OCI-M1 (cell line): ENCODE results near the gene FOXC1.
A peak's percentile ranks its signal among the peaks of the same experiment; 100 is the strongest.

Experiments
- DNase-seq: peaks from one replicate; lab custom pipeline; 2025; lab: John Stamatoyannopoulos, UW

The FOXC1 gene

GRCh38 chr6:1584996-1585668 lies 24.6 kb upstream of the FOXC1 start:
- DNase-seq: no peak

DNA sequence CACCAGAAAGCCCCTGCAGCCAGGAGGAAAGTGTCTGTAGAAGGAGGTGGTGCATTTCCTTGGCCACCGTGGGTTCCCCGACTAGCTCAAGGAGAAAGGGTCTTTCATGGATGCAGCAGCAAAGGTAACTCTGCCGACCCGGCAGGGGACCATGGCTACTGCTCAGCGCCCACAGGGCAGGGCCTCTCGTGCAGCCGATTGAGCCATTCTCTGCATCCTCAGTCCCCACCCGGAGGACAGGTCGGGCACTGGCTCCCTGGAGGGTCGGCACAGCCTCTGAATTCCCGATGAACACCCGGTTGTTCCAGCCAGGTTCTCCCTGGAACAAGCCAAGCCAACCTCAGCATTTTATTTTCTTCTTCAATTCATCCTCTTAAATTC lies 24.1 kb upstream of the FOXC1 start:
- no peak for DNase-seq

- DNase-seq: no peak
Measured at GRCh38 chr6:1586256-1586655, 23.5 kb upstream of the FOXC1 start.

DNA sequence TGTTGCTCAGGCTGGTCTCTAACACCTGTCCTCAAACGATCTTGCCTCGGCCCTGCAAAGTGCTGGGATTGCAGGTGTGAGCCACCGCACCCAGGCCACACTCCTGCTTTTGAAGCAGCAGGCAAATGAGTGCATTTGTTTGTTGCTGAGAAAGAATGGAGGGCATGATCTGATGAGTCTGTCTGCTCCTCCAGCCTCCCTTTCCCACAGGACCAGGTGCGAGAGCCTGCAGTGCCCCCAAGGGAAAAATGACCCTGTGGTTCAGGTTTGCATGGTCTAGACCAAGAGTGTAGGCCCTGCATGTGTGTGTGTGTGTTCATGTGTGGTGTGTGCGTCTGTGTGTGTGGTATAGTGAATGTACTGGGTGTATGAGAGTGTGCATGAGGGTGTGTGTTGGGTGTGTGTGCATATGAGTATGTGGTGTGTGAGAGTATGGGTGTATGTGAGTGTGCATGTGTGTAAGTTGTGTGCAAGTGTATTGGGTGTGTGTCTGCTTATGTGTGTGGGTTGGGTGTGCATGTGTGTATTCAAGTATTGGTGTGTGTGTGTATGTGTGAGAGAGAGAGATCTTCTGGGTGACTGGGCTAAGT lies 22.8 kb upstream of the FOXC1 start:
- DNase-seq: no peak

- no peak for DNase-seq
Measured at GRCh38 chr6:1587546-1587945, 22.2 kb upstream of the FOXC1 start.

DNA sequence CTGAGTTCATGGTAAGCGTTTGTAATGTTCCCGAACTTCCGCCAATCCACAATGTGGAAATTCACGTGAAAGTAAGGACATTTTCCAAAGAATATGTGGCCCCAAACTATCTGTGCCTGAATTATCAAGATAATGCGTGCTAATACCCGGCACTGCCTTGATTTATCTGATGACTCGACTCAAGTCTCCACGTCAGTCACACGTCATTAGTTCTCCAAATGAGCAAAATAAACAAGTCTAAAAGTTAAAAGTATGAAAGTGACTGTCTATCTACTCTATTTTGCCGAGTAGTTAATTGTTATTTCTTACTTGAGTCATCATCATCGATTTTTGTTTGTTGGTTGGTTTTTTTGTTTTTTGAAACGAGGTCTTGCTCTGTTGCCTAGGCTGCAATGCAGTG lies 21.7 kb upstream of the FOXC1 start:
- no peak for DNase-seq

DNA sequence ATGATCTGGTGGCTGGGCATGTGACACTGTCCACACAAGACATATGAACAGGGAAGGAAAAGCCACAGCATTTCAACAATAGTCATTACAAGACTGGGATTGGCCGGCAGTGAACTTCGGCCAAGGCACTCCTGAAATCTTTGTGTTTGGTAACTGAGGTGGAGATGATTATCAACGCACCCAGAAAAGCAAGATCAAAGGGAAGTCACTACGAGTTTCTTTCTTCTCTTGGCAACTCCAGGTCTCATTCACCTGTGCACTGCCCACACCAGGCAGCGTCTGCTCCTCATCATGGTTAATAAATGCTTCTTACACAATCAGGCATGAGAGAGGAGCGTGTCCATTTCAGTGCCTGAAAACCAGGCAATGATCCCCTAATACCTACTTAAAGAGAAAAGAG lies 20.5 kb upstream of the FOXC1 start:
- no peak for DNase-seq

DNA sequence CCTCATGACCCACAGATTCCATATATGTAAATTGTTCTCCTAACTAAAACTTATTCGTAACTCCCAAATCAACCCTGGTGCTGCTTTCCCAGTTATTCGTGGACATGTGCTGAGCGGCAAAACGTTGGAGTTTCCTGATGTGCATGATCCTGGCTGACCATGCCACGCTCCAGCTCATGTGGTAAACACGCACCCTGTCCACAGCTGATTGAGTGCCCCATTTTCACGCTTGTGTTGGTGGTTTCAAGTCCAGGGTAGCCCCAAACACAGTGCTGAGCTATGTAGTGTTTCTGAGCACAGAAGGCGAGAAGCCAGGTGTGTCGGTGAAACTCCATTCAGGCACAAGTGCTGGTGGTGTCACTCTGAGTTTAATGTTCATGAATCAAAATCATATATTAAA lies 19.1 kb upstream of the FOXC1 start:
- no peak for DNase-seq

DNA sequence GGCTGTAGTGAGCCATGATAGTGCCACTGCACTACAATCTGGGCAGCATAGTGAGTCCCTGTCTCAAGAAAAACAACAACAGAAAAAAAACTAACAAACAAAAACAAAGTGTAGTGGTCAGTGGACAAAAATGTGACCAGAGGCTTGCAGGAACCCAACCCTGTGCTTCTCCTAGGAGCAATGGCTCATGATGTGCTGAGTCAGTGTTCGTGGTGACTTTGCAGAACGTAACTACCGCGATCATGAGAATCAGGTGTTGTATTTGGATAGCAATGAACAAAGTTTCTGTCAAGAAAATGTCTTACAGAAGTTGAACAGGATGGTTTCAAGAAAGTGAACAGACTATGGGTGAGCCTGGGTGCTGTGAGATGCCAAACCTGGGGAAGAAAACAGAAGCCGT lies 18.5 kb upstream of the FOXC1 start:
- DNase-seq: no peak

DNA sequence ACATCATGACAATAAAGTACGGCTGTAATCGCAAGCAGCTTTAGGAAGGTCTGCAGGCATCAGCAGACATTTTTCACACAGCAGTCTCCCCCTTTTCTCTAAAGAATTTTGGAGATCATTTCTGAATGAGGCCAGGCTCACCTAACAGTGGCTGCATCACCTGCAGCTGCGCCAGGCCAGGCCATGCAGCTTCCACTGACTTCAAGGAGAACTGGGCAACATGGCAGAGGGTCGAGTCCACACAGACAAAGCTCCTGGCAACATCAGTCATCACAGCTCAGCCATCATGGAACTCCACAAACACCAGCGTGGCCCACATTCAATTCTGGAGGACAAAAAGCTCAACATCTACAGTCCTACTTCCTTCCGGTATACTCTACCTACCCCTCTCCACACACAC lies 17.8 kb upstream of the FOXC1 start:
- DNase-seq: no peak

GRCh38 chr6:1592852-1593251 lies 16.9 kb upstream of the FOXC1 start:
- no peak for DNase-seq

DNA sequence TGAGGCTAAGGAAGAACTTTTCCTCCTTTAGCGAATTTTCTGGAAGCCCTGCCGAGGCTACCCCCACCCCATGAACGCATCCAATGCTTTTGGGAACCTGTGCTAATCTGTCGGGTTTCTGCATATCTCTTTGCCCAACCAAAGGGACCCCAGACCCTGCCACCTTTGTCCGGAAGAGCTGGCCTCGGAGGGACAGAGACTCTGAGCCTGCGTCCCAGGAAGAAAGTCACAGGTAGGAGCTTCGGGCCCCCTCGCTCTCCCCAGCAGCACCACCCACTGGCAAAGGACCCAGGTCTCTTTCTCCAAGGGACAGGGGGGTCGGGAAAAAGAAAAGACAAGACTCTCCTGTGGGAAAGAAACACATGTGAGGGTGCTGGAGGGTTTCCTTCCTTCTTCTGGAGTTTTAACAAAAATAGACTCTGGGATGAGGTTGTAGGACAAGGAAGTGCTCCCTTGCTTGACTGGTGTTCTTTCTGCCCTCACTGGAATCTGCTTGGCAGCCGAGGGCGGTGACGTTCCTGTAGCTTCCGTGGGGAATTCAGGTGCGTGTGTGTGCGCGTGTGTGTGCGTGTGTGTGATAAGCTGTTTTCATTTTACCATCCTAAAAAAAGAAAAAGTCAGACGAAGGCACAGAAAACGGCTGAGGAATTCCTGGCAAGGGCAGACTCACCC lies 16.3 kb upstream of the FOXC1 start:
- no peak for DNase-seq

GRCh38 chr6:1593958-1594314 lies 15.8 kb upstream of the FOXC1 start:
- DNase-seq: no peak

- no peak for DNase-seq
Measured at GRCh38 chr6:1594445-1595200, 15.1 kb upstream of the FOXC1 start.

DNA sequence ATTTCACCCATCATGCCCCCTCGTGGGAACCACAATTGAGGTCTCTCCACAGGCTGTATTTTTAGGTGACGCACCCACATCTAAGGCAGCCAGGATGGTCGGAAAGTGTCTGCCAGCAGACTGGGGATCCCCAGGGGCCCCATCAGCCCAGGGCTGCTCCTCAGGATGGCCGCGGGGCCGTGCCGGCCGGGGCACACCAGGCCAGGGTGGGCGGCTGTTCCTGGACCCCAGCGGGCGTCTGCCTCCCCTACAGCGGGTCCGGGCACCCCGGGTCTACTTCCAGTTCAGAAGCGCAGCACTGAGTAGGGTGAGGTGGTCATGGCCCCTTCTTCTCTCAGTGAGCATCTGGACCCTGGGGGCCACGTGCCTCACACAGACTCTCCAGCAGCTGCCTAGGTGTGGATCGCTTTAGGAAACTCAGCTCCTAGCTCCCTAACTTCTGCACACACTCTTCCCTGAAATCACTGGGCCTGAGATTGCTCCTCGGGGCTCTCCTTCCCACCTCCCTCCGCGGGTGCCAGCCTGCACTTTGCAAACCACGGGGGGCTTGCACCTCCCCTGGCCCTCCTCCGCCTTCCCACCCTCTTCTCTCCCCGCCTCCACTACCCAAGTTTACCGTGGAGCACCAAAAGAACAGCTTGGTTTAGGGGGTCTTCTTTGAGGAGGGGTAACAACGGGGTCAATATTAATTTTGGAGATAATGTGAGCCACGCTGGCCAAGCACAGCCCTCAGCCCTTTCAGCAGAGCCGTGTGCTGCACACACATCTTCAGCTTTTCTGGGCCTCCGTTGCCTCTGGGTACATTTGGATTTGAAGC lies 14.2 kb upstream of the FOXC1 start:
- DNase-seq: no peak

DNA sequence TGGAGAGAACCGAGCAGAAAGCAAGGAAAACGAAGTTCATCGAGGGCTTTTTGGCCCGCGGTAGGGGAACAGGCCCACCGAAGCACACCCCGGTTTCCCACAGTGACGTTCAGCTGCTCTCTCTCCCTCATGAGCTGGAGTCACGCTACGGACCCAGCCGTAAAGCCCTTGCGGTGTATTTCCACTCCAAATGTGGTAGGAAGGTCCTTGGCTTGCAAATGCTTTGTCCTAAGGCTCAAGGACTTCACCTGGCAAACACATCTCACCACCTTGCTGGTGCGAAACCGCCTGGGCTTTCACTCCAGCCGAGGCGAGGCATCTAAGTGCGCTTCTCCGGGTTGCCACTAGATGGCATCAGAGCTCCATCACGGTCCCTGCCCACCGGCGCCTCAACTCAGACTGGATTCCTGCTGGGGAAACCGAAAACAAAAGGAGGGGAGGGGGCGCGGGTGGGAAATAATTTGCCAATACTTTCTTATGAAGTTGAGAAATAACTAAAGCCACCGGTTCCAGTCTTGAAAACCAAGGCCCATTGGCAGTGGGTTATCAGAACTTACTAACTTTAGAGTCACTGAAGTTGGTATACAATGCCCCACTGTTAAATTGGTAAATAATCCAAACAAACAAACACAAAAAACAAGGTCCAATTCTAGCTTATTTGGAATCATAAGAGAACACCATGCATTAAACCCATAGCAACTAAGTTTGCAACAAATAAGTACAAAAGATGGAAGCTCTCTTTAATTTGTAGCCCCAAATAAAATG lies 13.4 kb upstream of the FOXC1 start:
- peak; percentile 83 for DNase-seq

- no peak for DNase-seq
Measured at GRCh38 chr6:1597121-1597744, 12.5 kb upstream of the FOXC1 start.

GRCh38 chr6:1597924-1598323 lies 11.8 kb upstream of the FOXC1 start:
- DNase-seq: no peak

GRCh38 chr6:1598433-1598832 lies 11.3 kb upstream of the FOXC1 start:
- no peak for DNase-seq

DNA sequence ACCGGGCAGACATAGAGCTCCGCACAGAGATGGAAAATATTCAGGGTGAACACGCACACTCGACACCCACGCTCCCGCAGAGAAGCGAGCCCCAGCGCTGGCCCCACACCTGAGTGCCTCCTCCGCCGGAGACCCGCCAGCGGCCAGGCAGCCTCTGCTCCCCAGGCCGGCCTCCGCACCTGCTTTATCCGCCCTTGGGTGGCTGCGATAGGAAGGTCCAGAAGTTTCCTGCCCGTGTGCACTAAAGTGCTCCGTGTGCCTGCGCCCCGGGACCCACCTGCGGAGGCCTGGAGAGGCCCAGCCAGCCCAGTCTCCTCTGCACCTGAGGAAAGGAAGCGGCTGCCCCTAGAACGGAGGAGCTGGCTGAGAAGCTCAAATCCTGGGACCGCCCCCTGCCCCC lies 10.8 kb upstream of the FOXC1 start:
- no peak for DNase-seq

DNA sequence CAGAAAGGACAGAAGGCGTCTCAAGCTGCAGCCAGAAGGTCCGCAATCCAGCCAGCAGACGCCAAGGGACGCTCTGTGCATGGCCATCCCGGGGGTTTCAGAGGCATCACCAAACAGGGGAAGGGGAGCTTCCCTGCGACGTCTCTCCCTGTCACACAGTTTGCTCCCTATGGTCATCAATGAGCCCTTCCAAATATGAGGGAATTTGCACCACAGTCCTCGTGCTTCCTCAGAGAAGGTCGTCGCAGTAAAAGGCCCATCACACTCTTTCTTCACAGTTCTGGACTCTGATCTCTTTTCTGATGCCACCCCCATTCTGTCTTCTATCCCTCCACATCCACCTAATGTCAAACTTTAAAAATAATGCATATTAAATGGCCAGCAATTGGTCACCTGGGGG lies 10.2 kb upstream of the FOXC1 start:
- DNase-seq: no peak
